OCI-LY1 (cell line): ENCODE measurements around the gene GPR176.

Experiments
- H2AFZ ChIP-seq: fragments of 200-600 bp; sonication (generic), shearing (Covaris generic); 2 replicates; pipeline ENCODE4 v1.6.0; 2014; ENCODE audit warnings: antibody characterized with exemption, mild to moderate bottlenecking, low read length
- H3F3A ChIP-seq: fragments of 200-600 bp; sonication (generic), shearing (Covaris generic); 2 replicates; pipeline ENCODE4 v1.6.0; 2014; ENCODE audit warnings: mild to moderate bottlenecking, antibody characterized with exemption, low read length, moderate library complexity; ENCODE audit not compliant: insufficient read depth
- H3K27ac ChIP-seq: fragments of 200-600 bp; sonication (generic); 2 replicates; pipeline ENCODE4 v1.5.1; 2014; ENCODE audit warnings: low read length, mixed run types, mild to moderate bottlenecking, low read depth; ENCODE audit not compliant: poor library complexity, severe bottlenecking
- H3K27me3 ChIP-seq: fragments of 200-600 bp; sonication (generic); 2 replicates; pipeline ENCODE4 v1.6.0; 2014; ENCODE audit warnings: antibody characterized with exemption, mild to moderate bottlenecking, low read length, moderate library complexity; ENCODE audit not compliant: insufficient read depth
- H3K36me3 ChIP-seq: fragments of 200-600 bp; sonication (generic); 2 replicates; pipeline ENCODE4 v1.6.1; 2014; ENCODE audit warnings: mild to moderate bottlenecking, antibody characterized with exemption, low read length, moderate library complexity, mixed read lengths; ENCODE audit not compliant: insufficient read depth
- H3K4me1 ChIP-seq: fragments of 200-600 bp; sonication (generic); 2 replicates; pipeline ENCODE4 v1.5.1; 2014; ENCODE audit warnings: mild to moderate bottlenecking, low read length, moderate library complexity; ENCODE audit not compliant: insufficient read depth, severe bottlenecking
- H3K4me2 ChIP-seq: fragments of 200-600 bp; sonication (generic), shearing (Covaris generic); 2 replicates; pipeline ENCODE4 v1.6.1; 2014; ENCODE audit warnings: low read length
- H3K4me3 ChIP-seq: fragments of 200-600 bp; sonication (generic); 2 replicates; pipeline ENCODE4 v1.5.1; 2014; ENCODE audit warnings: low read length, low read depth, mild to moderate bottlenecking, mixed read lengths; ENCODE audit not compliant: poor library complexity, severe bottlenecking
- H3K79me2 ChIP-seq: fragments of 200-600 bp; shearing (Covaris generic); 2 replicates; pipeline ENCODE4 v1.6.1; 2016; ENCODE audit warnings: mixed run types, low read length, mixed read lengths; ENCODE audit not compliant: insufficient read depth
- H3K9ac ChIP-seq: fragments of 200-600 bp; sonication (generic), shearing (Covaris generic); 2 replicates; pipeline ENCODE4 v1.6.1; 2014; ENCODE audit warnings: mild to moderate bottlenecking, low read length, mixed read lengths
- H3K9me2 ChIP-seq: fragments of 200-600 bp; sonication (generic), shearing (Covaris generic); 2 replicates; pipeline ENCODE4 v1.6.1; 2014; ENCODE audit warnings: low read depth, mild to moderate bottlenecking, low read length, mixed read lengths
- H3K9me3 ChIP-seq: fragments of 200-600 bp; shearing (Covaris generic); 2 replicates; pipeline ENCODE4 v1.6.1; 2014; ENCODE audit warnings: low read length, mixed read lengths
- H4K20me1 ChIP-seq: fragments of 200-600 bp; sonication (generic), shearing (Covaris generic); 2 replicates; pipeline ENCODE4 v1.6.0; 2016; ENCODE audit warnings: mild to moderate bottlenecking, low read length; ENCODE audit not compliant: insufficient read depth
- CTCF ChIP-seq: fragments of 200-600 bp; sonication (generic), shearing (Covaris generic); IDR thresholded peaks from 2 replicates; pipeline ENCODE4 v1.5.1; 2017; ENCODE audit warnings: mild to moderate bottlenecking, antibody characterized with exemption, low read length, moderate library complexity, mixed read lengths
- EZH2 ChIP-seq: fragments of 200-600 bp; sonication (generic), shearing (Covaris generic); IDR thresholded peaks from 2 replicates; pipeline ENCODE4 v1.8.0; 2017; ENCODE audit warnings: borderline replicate concordance, mixed run types, mild to moderate bottlenecking, antibody characterized with exemption, low read length, moderate library complexity, mixed read lengths

Gene GPR176

DNA sequence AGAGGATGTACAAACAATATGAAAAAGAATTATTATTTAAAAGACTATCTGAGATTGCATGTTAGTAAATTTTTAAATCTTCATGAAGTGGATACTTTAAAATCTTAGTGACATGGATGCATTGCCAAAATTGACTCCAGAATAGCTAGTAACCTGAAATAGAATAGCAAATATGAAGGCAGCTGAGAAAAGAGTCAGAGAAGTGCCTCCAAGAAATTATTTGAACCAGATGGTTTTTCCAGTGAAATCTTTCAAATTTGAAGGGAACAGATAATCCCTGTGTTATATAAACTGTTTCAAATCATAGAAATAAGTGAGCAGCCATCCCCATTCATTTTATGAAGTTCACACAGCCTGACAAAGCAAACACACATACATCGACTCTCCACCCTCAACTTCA is 167.1 kb downstream of the GPR176 start:
- H3K27ac ChIP-seq: no peak overlapping the region

DNA sequence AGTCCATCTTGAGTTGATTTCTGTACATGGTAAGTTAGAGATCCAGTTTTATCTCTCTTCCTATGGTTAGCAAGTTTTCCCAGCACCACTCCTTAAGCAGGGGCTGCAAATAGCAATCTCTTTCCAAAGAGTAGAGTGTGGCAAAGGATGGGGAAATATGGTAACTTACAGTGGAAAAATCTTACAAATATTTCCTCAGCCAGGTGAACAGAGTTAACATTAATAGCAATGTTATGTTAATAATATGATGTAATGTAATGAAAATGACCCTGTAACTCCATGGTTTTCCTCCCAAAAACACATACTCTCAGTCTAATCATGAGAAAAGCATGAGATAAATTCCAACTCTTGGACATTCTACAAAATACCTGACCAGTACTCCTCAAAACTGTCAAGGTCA is 167.8 kb downstream of the GPR176 start:
- Histone ChIP-seq H3K9me3 (no peaks in the 10 kb centered on the region), H3K9me2 (no peaks in the 10 kb centered on the region), H3K4me2 (no peak overlapping the region), H3K36me3 (no peaks in the 10 kb centered on the region), H2AFZ (no peak overlapping the region), H3F3A (no peaks in the 10 kb centered on the region), H3K4me1 (no peaks in the 10 kb centered on the region), H3K79me2 (no peaks in the 10 kb centered on the region), H3K4me3 (no peak overlapping the region), H4K20me1 (no peaks in the 10 kb centered on the region), H3K27ac (no peak overlapping the region), H3K9ac (no peak overlapping the region), H3K27me3 (no peaks in the 10 kb centered on the region; the same call in 1 of the 2 replicates)
- TF ChIP-seq CTCF (no peak), EZH2 (no peak)

More for the DNA sequence above, 167.1 kb downstream of the GPR176 start:
- H3K79me2 ChIP-seq: no peaks in the 10 kb centered on the region
- no peak overlapping the region for H2AFZ ChIP-seq
- H4K20me1 ChIP-seq: no peaks in the 10 kb centered on the region
- no peaks in the 10 kb centered on the region for H3K9me3 ChIP-seq
- H3K9ac ChIP-seq: no peak overlapping the region
- H3K4me3 ChIP-seq: no peak overlapping the region
- TF ChIP-seq CTCF (no peak), EZH2 (no peak)
- no peaks in the 10 kb centered on the region; the same call in 1 of the 2 replicates for H3K27me3 ChIP-seq
- no peaks in the 10 kb centered on the region for H3K4me1 ChIP-seq
- no peaks in the 10 kb centered on the region for H3K36me3 ChIP-seq
- no peaks in the 10 kb centered on the region for H3F3A ChIP-seq
- no peak overlapping the region for H3K4me2 ChIP-seq
- no peaks in the 10 kb centered on the region for H3K9me2 ChIP-seq
